ENCODE results near the gene UBR3. TPM values are rescaled to one million over a fixed set of nuclear protein-coding genes. Genes with fewer than 3 reads are reported as not detected.

Gene UBR3
- total and polyA plus RNA-seq, 2 of the 4 experiments (the other 2 are of a cell fraction) = 10.0 to 33.9 TPM

DNA sequence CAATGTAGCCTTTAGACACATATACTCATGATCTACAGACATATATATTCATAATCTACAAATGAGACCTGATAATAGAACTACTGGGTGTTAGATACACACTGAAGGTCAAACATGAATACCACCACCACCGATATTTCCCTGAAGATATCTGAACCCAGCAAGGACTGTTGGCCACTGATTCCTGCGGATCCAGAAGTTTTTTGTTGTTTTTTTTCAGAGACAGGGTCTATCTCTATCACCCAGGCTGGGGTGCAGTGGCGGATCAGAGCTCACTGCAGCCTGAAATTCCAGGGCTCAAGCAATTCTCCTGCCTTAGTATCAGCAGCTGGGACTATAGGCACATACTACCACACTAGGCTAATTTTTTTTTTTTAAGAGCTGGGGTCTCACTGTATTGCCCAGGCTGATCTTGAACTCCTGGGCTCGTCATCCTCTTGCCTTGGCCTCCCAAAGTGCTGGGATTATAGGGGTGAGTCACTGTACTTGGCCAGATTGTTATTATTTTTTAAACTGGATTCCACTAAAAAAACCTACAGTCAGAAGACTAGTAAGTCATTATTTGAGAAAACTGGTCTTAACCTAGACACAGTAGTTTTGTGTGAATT, 4.4 kb upstream of the UBR3 start:
- no peak overlapping the region for H2AK5ac ChIP-seq (ENCODE audit: low read depth, low read length)
- POLR2A ChIA-PET (ENCODE audit: unreplicated experiment) = no interaction called here
- TF ChIP-seq, protein P1, sequence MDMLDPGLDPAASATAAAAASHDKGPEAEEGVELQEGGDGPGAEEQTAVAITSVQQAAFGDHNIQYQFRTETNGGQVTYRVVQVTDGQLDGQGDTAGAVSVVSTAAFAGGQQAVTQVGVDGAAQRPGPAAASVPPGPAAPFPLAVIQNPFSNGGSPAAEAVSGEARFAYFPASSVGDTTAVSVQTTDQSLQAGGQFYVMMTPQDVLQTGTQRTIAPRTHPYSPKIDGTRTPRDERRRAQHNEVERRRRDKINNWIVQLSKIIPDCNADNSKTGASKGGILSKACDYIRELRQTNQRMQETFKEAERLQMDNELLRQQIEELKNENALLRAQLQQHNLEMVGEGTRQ (IDR thresholded peaks at IDR 0.05; ENCODE audit: low read depth, low read length) = no peak
- no peak for TF ChIP-seq SMC3 (IDR thresholded peaks at IDR 0.05; ENCODE audit: low read depth, low read length)
- no peak for TF ChIP-seq MXI1 (IDR thresholded peaks at IDR 0.05; ENCODE audit: borderline replicate concordance, low read depth, low read length)
- TF ChIP-seq MAZ (IDR thresholded peaks at IDR 0.05; ENCODE audit: borderline replicate concordance, low read depth, low read length) = no peak
- no peak for TF ChIP-seq RCOR1 (IDR thresholded peaks at IDR 0.05; ENCODE audit: insufficient replicate concordance, low read length)
- TF ChIP-seq BHLHE40 (IDR thresholded peaks at IDR 0.05; ENCODE audit: low read depth, low read length) = no peak
- TF ChIP-seq, protein P2, sequence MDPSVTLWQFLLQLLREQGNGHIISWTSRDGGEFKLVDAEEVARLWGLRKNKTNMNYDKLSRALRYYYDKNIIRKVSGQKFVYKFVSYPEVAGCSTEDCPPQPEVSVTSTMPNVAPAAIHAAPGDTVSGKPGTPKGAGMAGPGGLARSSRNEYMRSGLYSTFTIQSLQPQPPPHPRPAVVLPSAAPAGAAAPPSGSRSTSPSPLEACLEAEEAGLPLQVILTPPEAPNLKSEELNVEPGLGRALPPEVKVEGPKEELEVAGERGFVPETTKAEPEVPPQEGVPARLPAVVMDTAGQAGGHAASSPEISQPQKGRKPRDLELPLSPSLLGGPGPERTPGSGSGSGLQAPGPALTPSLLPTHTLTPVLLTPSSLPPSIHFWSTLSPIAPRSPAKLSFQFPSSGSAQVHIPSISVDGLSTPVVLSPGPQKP (IDR thresholded peaks at IDR 0.05; ENCODE audit: borderline replicate concordance, low read depth, low read length) = no peak
- no peak for TF ChIP-seq POLR2A (IDR thresholded peaks at IDR 0.05; ENCODE audit: low read depth, low read length)
- TF ChIP-seq RFX5 (IDR thresholded peaks at IDR 0.05; ENCODE audit: low read depth, low read length) = no peak
- no peaks in the 10 kb centered on the region for H3K9me3 ChIP-seq (ENCODE audit: control insufficient read depth, insufficient read depth, low read length)
- H2BK5ac ChIP-seq (ENCODE audit: low read depth, low read length, poor library complexity, severe bottlenecking) = no peak overlapping the region
- peak; percentile 14 for DNase-seq
- dilution Hi-C loops (cut with HindIII; ENCODE audit: low sequenced_read_pairs, unreplicated experiment) (no loop called here), in situ Hi-C loops (cut with MboI; ENCODE audit: low sequenced_read_pairs) (loop anchor here (25.0 kb wide), 1 partner anchor 1114 kb away; the partner anchor contains the start of gene GORASP2), intact Hi-C loops (cut with micrococcal nuclease) (no loop called here)
- H3K36me3 ChIP-seq (ENCODE audit: control insufficient read depth, insufficient read depth, low read length) = peaks cover 2% of the 10 kb centered on the region; the same call in 1 of the 2 replicates
- H4K5ac ChIP-seq (ENCODE audit: low read depth, low read length) = no peak overlapping the region
- no peak overlapping the region for H2BK15ac ChIP-seq (ENCODE audit: low read depth, low read length)
- no peak overlapping the region for H2BK20ac ChIP-seq (ENCODE audit: low read depth, low read length)
- H3K4me2 ChIP-seq (ENCODE audit: low read depth, low read length) = no peak overlapping the region; the same call in 1 of the 2 replicates
- H3K27ac ChIP-seq (ENCODE audit: insufficient read depth, low read length) = no peak overlapping the region
- ATAC-seq (ENCODE audit: low read depth) = no peak
- no peak overlapping the region for H2BK120ac ChIP-seq (ENCODE audit: low read depth, low read length)
- no peak overlapping the region for H3K9ac ChIP-seq (ENCODE audit: low read depth, low read length)
- H3K56ac ChIP-seq (ENCODE audit: extremely low read depth, insufficient read depth, low read length) = no peak overlapping the region
- H3K23ac ChIP-seq (ENCODE audit: low read depth, low read length) = no peak overlapping the region
- BruUV-seq (replicated peaks) = no TSS peak
- H3K14ac ChIP-seq (replicated peaks; ENCODE audit: low read depth, low read length) = no peak overlapping the region
- H2AFZ ChIP-seq (replicated peaks; ENCODE audit: low read length, poor library complexity) = no peak overlapping the region
- H4K8ac ChIP-seq (ENCODE audit: low read depth in 2 of 2, low read length in 2 of 2) = no peak overlapping the region
- H3K9me1 ChIP-seq (ENCODE audit: insufficient read depth, low read length) = 0 out of 2 replicates have a peak, but pooled peaks cover 3% of the 10 kb centered on the region
- CTCF ChIA-PET = no interaction called here
- no peaks in the 10 kb centered on the region for H3K27me3 ChIP-seq (ENCODE audit: control insufficient read depth, insufficient read depth, low read length)
- H4K20me1 ChIP-seq (ENCODE audit: insufficient read depth, low read length) = peaks cover 3% of the 10 kb centered on the region
- H3K18ac ChIP-seq (ENCODE audit: low read depth, low read length) = no peak overlapping the region
- no peak overlapping the region for H2AK9ac ChIP-seq (replicated peaks; ENCODE audit: low read depth, low read length, poor library complexity)
- WGBS, 2 experiments (ENCODE audit: extremely low coverage in 2 of 2, insufficient read length in 1 of 2) = no CpG with 5 or more reads among the region's 4 CpGs
- peaks cover 21 to 50% of the 10 kb centered on the region in 2 experiments for H3K79me1 ChIP-seq (ENCODE audit: low read depth in 1 of 2, low read length in 2 of 2)
- no peak overlapping the region for H4K91ac ChIP-seq (ENCODE audit: insufficient read depth, low read depth, low read length)
- peaks cover 4% of the 10 kb centered on the region for H3K4me1 ChIP-seq (ENCODE audit: control insufficient read depth, insufficient read depth, low read length)
- H3K4ac ChIP-seq (ENCODE audit: low read depth, low read length) = no peak overlapping the region
- H3K4me3 ChIP-seq (ENCODE audit: insufficient read depth, low read depth, low read length) = no peak overlapping the region
